HL-60 (cell line): Measurements from ENCODE around the gene RGL1.

Source experiments
- CTCF ChIP-seq: IDR thresholded peaks from one replicate; pipeline ENCODE4 v1.5.1; 2011; ENCODE audit warnings: low read length, control low read depth, inconsistent platforms; ENCODE audit not compliant: insufficient read depth
- GABPA ChIP-seq: IDR thresholded peaks from 2 replicates; pipeline ENCODE4 v1.6.1; 2012; ENCODE audit warnings: low read depth
- REST ChIP-seq: IDR thresholded peaks from 2 replicates; pipeline ENCODE4 v1.6.1; 2012; ENCODE audit warnings: low read depth; ENCODE audit not compliant: insufficient replicate concordance

- TF ChIP-seq CTCF (no peak), REST (no peak), GABPA (no peak)
These were observed 100.7 kb downstream of the RGL1 start for GRCh38 chr1:183905508-183906113.
